Measurements from ENCODE around the gene RGS3.

Gene RGS3

DNA sequence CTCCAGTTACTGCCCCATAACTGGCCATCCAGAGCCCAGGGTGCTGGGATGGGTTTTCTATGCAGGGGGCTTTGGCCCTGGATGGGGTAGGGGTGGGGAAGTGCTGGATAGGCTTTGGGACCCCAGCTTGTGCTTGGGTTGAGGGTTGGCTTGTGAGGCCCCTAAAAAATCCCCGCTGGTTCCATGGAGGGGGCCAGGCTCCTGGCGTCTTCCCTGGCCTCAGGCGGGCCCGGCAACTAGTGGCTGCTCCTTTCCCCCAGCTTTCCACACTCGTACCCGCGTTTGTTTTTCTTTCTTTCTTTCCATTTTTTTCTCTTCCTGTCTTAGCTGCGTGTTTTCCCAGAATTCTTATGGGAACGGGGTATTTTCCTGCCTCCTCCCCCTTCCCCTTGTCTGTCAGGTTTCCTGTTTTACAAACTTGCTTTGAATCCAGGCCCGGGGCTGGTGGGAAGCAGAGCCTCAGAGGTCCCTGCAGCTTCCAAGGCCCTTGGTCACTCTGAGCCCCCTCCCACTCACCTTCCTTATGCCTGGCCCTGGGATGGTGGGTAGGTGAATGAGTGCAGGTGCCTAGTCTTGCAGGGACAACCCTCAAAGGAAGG, 40.2 kb downstream of the RGS3 start:
- Histone ChIP-seq H3K36me3 (ENCODE audit: control insufficient read depth, insufficient read depth, low read length) (no peaks in the 10 kb centered on the region), H3K27me3 (replicated peaks; ENCODE audit: control insufficient read depth, insufficient read depth, low read length) (no peaks in the 10 kb centered on the region), H3K4me3 (replicated peaks; ENCODE audit: low read depth, low read length) (no peak overlapping the region)
- no peak for DNase-seq (ENCODE audit: extremely low read depth, insufficient read length)
- TF ChIP-seq, protein P1, sequence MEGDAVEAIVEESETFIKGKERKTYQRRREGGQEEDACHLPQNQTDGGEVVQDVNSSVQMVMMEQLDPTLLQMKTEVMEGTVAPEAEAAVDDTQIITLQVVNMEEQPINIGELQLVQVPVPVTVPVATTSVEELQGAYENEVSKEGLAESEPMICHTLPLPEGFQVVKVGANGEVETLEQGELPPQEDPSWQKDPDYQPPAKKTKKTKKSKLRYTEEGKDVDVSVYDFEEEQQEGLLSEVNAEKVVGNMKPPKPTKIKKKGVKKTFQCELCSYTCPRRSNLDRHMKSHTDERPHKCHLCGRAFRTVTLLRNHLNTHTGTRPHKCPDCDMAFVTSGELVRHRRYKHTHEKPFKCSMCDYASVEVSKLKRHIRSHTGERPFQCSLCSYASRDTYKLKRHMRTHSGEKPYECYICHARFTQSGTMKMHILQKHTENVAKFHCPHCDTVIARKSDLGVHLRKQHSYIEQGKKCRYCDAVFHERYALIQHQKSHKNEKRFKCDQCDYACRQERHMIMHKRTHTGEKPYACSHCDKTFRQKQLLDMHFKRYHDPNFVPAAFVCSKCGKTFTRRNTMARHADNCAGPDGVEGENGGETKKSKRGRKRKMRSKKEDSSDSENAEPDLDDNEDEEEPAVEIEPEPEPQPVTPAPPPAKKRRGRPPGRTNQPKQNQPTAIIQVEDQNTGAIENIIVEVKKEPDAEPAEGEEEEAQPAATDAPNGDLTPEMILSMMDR (IDR thresholded peaks at IDR 0.05; ENCODE audit: insufficient read depth, low read length, poor library complexity, severe bottlenecking), result no peak

DNA sequence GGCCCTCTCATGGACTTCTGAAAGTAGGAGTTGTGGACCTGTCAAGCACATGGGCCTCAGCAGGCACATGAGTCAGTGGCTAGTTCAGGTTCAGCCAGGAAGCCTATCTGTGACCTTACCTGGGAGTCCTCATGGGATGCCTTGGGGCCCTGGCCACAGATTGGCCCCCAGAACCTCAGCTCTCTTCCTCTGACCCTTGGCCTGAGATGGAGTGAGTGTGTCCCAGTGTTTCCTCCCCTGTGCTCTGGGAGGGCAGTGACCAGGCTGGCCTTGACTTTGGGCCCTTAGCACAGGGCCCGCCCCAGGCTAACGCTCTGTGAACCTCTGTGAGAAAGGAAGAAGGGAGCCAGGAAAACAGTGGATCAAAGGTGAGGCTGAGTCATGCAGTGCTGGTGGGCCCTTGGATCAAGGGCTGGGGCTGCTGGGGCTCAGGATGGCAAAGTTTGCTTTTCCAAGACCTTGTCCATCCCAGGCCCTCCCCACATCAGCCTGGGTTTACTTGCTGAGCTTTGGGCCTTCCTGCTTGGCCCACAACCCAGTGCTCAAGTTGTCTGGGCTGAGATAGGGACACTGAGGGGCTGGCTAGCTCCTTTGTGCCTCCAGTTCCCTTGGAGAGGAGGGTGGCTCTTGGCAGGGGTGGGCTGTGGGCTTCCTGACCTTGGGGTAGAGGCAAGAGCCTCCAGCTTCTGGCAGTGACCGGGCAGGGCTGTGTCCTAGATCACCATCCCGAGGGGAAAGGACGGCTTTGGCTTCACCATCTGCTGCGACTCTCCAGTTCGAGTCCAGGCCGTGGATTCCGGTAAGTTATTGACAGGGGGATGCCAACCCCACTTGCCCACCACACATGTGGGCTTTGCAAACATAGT, 41.4 kb downstream of the RGS3 start:
- TF ChIP-seq, protein P1 (IDR thresholded peaks at IDR 0.05; ENCODE audit: insufficient read depth, low read length, poor library complexity, severe bottlenecking), result no peak
- Histone ChIP-seq H3K27me3 (replicated peaks; ENCODE audit: control insufficient read depth, insufficient read depth, low read length) (no peaks in the 10 kb centered on the region), H3K4me3 (replicated peaks; ENCODE audit: low read depth, low read length) (no peak overlapping the region), H3K36me3 (ENCODE audit: control insufficient read depth, insufficient read depth, low read length) (no peaks in the 10 kb centered on the region)
- no peak for DNase-seq (ENCODE audit: extremely low read depth, insufficient read length)

DNA sequence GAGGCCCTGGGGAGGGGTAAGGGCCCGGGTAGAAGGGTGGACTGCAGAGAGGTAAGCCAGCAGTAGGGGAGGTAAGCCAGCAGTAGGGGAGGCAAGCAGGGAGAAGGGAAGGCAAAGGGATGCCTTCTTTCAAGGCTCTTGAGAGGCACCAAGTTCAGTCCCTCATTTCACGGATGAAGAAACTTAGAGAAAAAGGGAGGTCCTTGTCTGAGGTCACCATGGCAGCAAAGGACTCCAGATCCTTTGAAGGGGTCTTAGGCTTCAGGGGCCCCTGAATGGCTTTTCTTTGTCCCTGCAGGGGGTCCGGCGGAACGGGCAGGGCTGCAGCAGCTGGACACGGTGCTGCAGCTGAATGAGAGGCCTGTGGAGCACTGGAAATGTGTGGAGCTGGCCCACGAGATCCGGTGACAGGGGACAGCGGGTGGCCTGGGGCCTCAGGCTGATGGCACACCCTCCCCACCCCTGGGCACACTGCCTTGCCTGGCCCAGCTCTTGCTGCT, 42.6 kb downstream of the RGS3 start:
- TF ChIP-seq, protein P1 (IDR thresholded peaks at IDR 0.05; ENCODE audit: insufficient read depth, low read length, poor library complexity, severe bottlenecking), result no peak
- no peak for DNase-seq (ENCODE audit: extremely low read depth, insufficient read length)

DNA sequence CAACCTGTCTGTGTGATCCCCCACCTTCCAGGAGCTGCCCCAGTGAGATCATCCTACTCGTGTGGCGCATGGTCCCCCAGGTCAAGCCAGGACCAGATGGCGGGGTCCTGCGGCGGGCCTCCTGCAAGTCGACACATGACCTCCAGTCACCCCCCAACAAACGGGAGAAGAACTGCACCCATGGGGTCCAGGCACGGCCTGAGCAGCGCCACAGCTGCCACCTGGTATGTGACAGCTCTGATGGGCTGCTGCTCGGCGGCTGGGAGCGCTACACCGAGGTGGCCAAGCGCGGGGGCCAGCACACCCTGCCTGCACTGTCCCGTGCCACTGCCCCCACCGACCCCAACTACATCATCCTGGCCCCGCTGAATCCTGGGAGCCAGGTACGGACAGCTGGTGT, 43.7 kb downstream of the RGS3 start:
- no peak overlapping the region for H3K4me3 ChIP-seq (replicated peaks; ENCODE audit: low read depth, low read length)
- TF ChIP-seq, protein P1 (IDR thresholded peaks at IDR 0.05; ENCODE audit: insufficient read depth, low read length, poor library complexity, severe bottlenecking), result no peak
- H3K36me3 ChIP-seq (ENCODE audit: control insufficient read depth, insufficient read depth, low read length), result no peaks in the 10 kb centered on the region
- no peak for DNase-seq (ENCODE audit: extremely low read depth, insufficient read length)
- no peaks in the 10 kb centered on the region for H3K27me3 ChIP-seq (replicated peaks; ENCODE audit: control insufficient read depth, insufficient read depth, low read length)

More for the DNA sequence above, 42.6 kb downstream of the RGS3 start:
- Histone ChIP-seq H3K27me3 (replicated peaks; ENCODE audit: control insufficient read depth, insufficient read depth, low read length) (no peaks in the 10 kb centered on the region), H3K4me3 (replicated peaks; ENCODE audit: low read depth, low read length) (no peak overlapping the region), H3K36me3 (ENCODE audit: control insufficient read depth, insufficient read depth, low read length) (no peaks in the 10 kb centered on the region)

DNA sequence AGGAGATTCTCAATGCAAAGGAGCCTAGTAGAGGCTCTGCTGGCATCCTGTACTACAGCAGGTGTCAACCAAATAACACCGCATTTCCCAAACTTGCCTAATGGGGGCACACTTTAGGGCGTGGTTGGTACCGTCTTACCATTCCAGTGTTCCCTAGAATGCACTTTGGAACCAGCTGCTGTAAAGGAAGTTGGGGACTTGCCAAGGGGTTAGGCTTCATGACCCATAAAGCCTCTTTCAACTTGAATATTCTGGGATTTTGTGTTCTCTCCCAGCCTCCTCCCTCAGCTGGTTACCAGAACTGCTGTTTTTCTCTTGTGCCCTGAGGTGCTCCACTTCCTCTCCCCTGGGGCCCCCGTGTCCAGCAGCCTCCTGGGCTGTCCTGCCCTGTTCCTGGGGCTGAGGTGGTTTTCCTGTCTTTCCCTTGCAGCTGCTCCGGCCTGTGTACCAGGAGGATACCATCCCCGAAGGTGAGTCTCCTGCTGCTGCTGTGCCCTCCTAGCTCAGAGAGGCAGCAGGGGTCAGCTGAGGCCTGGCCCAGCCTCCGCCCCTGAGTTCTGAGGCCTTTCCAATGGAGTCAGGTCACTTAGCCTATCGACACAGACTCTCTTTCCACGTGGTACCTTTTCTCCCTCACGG, 44.7 kb downstream of the RGS3 start:
- Histone ChIP-seq H3K4me3 (replicated peaks; ENCODE audit: low read depth, low read length) (no peak overlapping the region), H3K27me3 (replicated peaks; ENCODE audit: control insufficient read depth, insufficient read depth, low read length) (no peaks in the 10 kb centered on the region)

More for the DNA sequence above, 44.7 kb downstream of the RGS3 start:
- H3K36me3 ChIP-seq (ENCODE audit: control insufficient read depth, insufficient read depth, low read length), result no peaks in the 10 kb centered on the region
- DNase-seq (ENCODE audit: extremely low read depth, insufficient read length), result no peak
- TF ChIP-seq, protein P1 (IDR thresholded peaks at IDR 0.05; ENCODE audit: insufficient read depth, low read length, poor library complexity, severe bottlenecking), result peak; percentile 38

Measured in GM06990 (cell line).